DMS153 treated with DMSO at 0.1 percent for 48 hours (cell line): Measurements from ENCODE around the gene CSNK1G3.

Experiments used
- DNase-seq: peaks from one replicate; lab custom pipeline; 2025; ENCODE audit not compliant: unreplicated experiment; lab: John Stamatoyannopoulos, UW

CSNK1G3 gene

DNA sequence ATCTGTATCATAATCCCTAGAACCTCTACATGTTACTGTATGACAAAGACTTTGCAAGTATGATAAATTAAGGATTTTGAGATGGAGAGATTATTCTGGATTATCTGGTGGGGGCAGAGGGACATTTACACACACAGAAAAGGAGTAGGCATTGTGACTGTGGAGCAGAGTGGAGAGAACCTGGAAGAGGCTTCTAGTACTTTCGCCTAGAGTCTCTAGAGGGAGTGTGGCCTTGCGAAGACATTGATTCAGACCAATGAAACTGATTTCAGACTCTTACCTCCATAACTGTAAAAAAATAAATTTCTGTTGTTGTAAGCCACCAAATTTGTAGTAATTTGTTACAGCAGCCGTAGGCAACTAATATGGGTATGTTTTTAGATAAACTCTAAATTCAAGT is 45.9 kb downstream of the CSNK1G3 start:
- no peak for DNase-seq

- no peak for DNase-seq
Measured at GRCh38 chr5:123558762-123559433, 46.9 kb downstream of the CSNK1G3 start.

GRCh38 chr5:123559434-123559775 is 47.4 kb downstream of the CSNK1G3 start:
- no peak for DNase-seq

DNA sequence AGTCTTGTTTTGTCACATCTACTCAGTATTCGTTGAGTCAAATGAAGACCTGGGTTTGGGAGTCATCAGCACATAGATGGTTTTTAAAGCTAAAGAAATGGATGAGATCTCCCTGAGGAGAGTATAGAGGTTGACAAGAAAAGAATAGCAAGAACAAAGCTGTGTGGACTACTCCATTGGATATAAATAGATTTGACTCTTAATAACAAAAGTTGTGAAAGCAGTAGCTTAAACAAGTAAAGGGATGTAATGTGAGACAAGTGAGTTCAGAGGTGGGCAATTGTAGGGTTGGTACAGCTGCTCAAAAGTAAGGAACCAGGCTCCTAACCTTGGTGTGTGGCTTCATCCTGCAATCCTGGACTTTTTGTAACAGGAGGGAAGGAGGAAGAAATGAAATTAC is 49.3 kb downstream of the CSNK1G3 start:
- DNase-seq = no peak

DNA sequence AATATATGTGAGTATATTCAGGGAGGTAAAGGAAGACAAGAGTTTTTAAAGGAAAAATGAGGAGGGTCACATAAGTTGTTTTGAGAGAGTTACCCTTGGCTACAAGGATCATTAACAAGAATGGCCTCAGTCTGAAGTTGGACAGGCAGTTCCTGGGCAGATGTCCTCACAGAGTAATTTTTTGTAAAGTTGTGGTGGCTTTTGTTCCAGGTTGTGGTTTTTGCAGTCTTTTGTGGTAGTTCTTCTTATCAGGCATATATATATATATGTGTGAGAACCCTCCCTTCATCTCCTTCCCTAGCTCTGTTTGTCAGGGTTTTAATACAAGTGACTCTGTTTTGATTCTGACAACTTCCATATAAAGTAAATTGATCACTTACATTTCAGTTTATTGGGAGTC is 60.0 kb downstream of the CSNK1G3 start:
- DNase-seq = no peak

- DNase-seq = no peak
Measured at GRCh38 chr5:123578390-123578789, 66.4 kb downstream of the CSNK1G3 start.

- DNase-seq = no peak
Measured at GRCh38 chr5:123579410-123579809, 67.4 kb downstream of the CSNK1G3 start.

- no peak for DNase-seq
Measured at GRCh38 chr5:123582550-123583285, 70.7 kb downstream of the CSNK1G3 start.

GRCh38 chr5:123585871-123586270 is 73.9 kb downstream of the CSNK1G3 start:
- no peak for DNase-seq

DNA sequence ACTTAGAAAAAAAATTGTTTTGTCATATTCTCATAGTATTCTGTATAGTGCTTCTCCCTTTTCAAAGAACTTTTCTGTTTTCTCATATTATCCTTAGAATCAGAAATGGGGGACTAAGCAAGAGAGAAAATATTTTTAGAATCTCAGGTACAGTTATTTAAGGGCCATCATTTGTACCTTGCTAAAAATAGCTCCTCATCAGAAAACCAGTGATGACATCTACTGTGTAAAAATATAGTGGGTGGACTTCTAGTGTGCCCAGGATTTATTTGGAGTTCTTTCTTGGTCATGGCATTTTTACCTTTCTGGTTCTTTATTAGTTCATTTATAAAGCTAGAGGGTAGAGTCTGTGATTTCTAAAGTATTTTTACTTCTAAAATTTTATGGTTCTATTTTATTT is 82.5 kb downstream of the CSNK1G3 start:
- no peak for DNase-seq

- DNase-seq = no peak
Measured at GRCh38 chr5:123597018-123597417, 85.0 kb downstream of the CSNK1G3 start.

DNA sequence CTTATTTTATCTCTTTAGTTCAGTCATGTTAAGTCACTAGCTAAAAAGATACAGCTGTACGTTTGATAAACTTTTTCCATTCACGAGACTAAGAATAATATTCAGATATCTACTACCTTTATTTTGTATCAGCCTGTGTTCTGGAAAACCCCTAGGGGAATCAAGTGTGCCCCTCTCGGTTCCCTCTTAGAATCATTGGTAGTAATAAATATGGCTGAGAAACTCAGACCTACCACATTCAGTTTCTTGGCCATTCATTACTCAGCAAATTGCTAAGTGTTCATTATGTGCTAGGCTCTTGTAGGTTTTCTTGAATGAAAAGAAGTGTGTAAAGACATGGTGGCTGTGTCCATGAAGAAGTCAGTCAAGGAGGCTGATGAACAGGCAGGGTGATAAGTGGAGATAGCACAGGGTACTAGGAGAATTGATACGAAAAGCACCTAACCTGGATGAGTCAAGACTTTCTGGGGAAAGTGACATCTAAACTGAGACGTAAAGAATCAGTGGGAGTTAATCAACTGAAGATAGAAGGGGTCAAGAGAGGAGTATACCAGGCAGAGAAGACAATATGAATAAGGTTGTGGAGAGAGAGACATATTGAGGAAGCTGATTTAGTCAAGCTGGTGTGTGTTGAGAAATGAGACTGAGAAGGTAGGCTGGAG is 86.2 kb downstream of the CSNK1G3 start:
- no peak for DNase-seq

DNA sequence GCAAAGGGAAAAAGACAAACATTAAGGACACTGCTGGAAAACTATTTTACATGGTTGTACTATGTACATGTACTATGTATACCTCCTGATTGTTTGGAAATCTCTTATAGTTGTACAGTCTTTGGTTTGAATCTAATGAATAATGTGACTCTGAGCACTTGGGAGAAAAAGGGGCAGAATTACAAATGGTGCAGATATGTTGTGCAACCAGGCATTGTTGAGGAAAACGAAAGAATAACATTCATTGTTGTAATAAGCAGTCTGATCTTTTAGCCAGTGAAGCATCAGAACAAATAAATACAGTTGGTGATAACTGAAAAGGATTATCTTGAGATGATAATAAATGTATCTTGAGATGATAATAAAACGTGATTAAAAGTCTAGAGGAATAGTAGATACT is 87.2 kb downstream of the CSNK1G3 start:
- DNase-seq = no peak

GRCh38 chr5:123601610-123602009 is 89.6 kb downstream of the CSNK1G3 start:
- DNase-seq = no peak

DNA sequence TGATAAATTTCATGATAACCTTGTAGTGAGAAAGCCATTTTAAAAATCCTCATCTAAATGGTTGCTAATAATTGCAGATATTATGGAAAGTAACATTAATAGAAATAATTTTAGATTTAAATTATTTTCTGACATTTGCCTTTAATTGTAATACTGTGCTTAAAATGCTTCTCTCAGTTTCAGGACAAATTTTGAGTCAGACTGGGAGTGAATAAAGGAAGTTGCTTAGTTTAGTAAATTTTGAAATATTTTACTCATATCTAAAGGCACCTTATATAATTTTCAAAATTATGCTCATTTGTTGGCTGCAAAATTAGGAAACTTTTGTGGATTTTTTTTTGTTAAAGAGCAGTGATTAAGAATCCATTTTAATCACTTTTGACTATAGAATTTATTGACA is 93.8 kb downstream of the CSNK1G3 start:
- no peak for DNase-seq

DNA sequence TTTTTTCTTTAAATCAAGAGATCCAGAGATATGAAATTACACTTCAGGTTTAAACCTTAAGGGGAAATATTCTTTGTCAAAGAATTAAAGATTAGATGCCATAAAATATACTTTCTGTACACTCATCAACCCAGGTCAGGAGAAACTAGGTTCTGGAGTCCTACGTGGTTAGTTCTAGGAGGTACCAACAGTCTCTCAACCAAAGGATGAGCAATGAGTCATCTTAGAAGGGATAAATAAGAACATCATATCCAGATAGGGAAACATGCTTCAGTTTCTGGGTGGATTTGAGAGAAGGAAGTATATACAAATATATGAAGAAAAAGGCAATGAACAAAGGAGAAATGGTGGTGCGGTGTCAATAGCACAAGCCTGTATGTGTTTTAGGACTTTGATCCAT is 98.2 kb downstream of the CSNK1G3 start:
- no peak for DNase-seq

DNA sequence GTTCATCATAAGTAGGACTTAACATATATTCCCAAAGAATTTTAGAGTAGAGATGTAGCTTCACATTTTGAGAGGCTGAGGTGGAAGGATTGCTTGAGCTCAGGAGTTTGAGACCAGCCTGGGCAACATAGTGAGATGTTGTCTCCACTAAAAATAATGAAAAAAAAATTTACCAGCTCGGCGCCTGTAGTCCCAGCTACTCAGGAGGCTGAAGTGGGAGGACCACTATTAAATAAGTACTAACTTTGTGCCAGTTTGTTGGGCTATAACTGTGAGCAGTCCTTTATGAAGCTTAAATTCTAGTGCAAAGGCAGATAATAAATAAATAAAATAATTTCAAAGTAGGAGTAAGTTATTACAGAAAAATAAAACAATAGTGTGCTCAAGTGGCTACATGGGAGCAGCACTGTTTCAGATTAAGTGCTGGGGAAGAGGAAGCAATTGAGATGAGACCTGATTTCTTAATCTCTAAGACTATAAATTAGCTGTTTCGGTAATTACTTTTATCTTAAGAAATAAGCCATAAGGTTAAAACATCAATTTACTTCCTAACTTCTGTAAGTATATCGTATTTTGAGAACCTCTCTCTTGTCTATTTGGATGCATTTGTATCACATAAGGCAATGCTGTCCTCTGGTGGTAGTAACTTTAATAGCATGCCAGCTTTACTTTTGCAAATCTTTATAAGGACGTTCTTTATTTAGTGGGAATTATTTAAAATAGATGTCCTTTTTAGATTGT is 98.9 kb downstream of the CSNK1G3 start:
- DNase-seq = peak; percentile 13

GRCh38 chr5:123611406-123611709 is 99.4 kb downstream of the CSNK1G3 start:
- no peak for DNase-seq

DNA sequence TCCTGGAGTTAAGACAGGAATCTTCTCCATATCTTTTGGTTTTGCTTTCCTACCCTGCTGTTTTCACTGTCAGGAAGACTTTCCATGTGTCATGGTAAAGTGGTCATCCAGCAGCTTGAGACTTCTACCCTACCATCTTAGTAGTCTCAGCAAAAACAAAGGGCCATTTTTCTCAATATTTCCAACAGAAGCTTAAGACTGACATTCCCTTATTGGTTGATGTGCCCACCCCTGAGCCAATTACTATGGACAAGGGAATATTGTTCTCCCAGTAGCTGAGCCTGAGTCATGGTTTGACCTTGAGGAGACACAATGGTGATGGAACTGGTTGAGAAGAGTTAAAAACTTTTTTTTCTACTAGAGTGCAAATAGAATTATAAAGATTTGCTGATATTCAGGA is 105.6 kb downstream of the CSNK1G3 start:
- no peak for DNase-seq

- no peak for DNase-seq
Measured at GRCh38 chr5:123626051-123626450, 114.1 kb downstream of the CSNK1G3 start.

DNA sequence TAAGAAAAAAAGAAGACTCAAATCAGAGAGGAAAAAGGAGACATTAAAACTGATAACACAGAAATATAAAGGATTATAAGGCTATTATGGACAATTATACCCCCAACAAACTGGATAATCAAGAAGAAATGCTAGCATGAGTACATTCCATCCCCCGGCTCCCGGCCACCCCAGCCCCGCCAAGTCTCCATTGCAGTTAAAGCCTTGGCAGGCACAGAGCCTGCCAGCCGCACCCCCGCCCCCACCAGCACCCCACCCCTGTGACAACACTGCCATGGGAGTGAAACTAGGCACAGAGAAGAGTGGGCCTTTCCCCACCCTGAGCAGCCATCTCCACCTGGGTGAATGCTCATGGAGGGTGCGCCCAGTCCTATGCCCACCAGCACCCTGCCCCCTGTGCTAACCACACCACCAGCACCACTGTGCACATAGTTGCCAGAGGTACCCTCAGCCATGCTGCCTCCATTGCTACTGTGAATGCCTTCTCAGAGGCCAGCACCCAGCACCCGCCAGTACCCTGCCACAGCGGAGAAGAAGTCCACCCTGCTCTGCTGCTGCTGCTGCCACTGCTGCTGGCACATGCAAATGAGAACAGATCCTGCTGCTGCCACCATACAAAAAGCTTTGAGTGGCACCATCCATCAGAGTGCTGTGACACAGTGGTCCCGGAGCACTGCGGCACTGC is 117.0 kb downstream of the CSNK1G3 start:
- no peak for DNase-seq
